Osteocyte (in vitro differentiated cells): Measurements from ENCODE around the gene ABHD17B. TPM values are rescaled to one million over a fixed set of nuclear protein-coding genes. Genes with fewer than 3 reads are reported as not detected.
A peak's percentile ranks its signal among the peaks of the same experiment; 100 is the strongest.

Experiments
- DNase-seq: peaks from one replicate; pipeline ENCODE4 v3.0.0; 2021; ENCODE audit warnings: mixed read lengths; ENCODE audit not compliant: unreplicated experiment; ENCODE audit errors: extremely low spot score
- H3K27ac Mint-ChIP-seq: one replicate; pipeline ENCODE4 v1.8.0; 2021; ENCODE audit warnings: mild to moderate bottlenecking, mixed read lengths; ENCODE audit not compliant: unreplicated experiment
- H3K27me3 Mint-ChIP-seq: one replicate; pipeline ENCODE4 v1.8.0; 2021; ENCODE audit warnings: mixed read lengths; ENCODE audit not compliant: unreplicated experiment
- H3K36me3 Mint-ChIP-seq: one replicate; pipeline ENCODE4 v1.8.0; 2021; ENCODE audit warnings: mixed read lengths; ENCODE audit not compliant: unreplicated experiment
- H3K4me1 Mint-ChIP-seq: one replicate; pipeline ENCODE4 v1.8.0; 2021; ENCODE audit warnings: mixed read lengths; ENCODE audit not compliant: unreplicated experiment
- H3K4me3 Mint-ChIP-seq: one replicate; pipeline ENCODE4 v1.8.0; 2021; ENCODE audit warnings: mild to moderate bottlenecking, moderate library complexity, mixed read lengths; ENCODE audit not compliant: unreplicated experiment
- H3K9me3 Mint-ChIP-seq: one replicate; pipeline ENCODE4 v1.8.0; 2021; ENCODE audit warnings: mixed read lengths; ENCODE audit not compliant: unreplicated experiment
- CTCF ChIP-seq: fragments of 200-600 bp; sonication (generic); IDR thresholded peaks from 2 replicates; pipeline ENCODE4 v1.5.0; 2021; ENCODE audit warnings: antibody characterized with exemption, mild to moderate bottlenecking, moderate library complexity
- total RNA-seq: library from RNA; stranded (reverse); gene quantifications from 2 replicates; pipeline ENCODE4 v1.2.1, GENCODE V29; 2021

Gene ABHD17B
- total RNA-seq, 1 donor from 2014 or later: 15.6 TPM

DNA sequence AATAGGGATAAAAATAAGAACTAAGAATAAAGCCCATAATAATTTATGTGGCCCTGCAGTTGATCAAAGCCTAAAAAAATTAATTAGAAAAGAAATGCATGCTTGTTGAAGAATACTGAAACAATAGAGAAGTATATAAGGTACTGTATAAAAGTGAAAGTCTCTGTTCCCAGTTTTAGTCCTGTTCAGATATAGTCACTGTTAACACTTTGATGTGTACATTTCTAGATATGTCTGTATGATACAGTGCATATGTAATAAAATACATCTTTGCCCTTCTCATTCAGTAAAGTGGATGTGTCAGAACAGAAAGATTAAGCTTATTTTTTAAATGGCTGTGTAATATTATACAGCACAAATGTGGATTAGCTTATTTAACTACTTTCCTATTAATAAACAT, 4.5 kb upstream of the ABHD17B start:
- no peaks in the 10 kb centered on the region for H3K9me3 Mint-ChIP-seq
- H3K4me1 Mint-ChIP-seq: peaks cover 31% of the 10 kb centered on the region
- H3K27ac Mint-ChIP-seq: no peak overlapping the region
- no peak for TF ChIP-seq CTCF
- no peaks in the 10 kb centered on the region for H3K27me3 Mint-ChIP-seq
- no peak overlapping the region for H3K4me3 Mint-ChIP-seq
- peaks cover 6% of the 10 kb centered on the region for H3K36me3 Mint-ChIP-seq
- no peak for DNase-seq

DNA sequence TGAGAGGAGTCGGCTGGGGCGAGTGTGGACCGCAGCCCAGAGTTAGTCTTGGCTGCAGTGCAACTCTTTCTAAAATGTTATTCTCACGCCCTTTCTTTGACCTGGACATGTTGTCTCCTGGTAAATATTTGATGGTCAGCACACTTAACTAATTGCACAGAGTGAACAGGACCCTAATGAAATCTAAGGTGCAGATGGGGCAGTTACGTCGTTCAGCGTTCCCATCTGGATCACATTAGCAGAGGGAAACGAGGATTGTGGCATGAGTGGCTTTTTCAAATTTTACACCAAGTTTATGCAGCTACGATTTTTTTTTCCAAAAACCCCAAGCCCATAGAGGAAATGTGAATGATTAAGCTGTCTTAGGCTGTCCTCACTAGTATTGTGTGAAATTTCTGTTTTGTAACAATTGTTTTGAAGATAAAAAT, 929 bp upstream of the ABHD17B start:
- H3K4me1 Mint-ChIP-seq: peaks cover 42% of the 10 kb centered on the region
- no peaks in the 10 kb centered on the region for H3K27me3 Mint-ChIP-seq
- H3K9me3 Mint-ChIP-seq: no peaks in the 10 kb centered on the region
- no peaks in the 10 kb centered on the region for H3K36me3 Mint-ChIP-seq
- no peak for DNase-seq
- H3K27ac Mint-ChIP-seq: peak overlapping the region; percentile 98
- no peak for TF ChIP-seq CTCF
- peak overlapping the region; percentile 97 for H3K4me3 Mint-ChIP-seq

- no peak for DNase-seq
- Mint-ChIP-seq H3K36me3 (no peaks in the 10 kb centered on the region), H3K4me1 (peaks cover 42% of the 10 kb centered on the region), H3K27me3 (no peaks in the 10 kb centered on the region), H3K9me3 (no peaks in the 10 kb centered on the region), H3K27ac (peak overlapping the region; percentile 98), H3K4me3 (peak overlapping the region; percentile 97)
- TF ChIP-seq CTCF: no peak
Observed at GRCh38 chr9:71910650-71911060, 338 bp downstream of the ABHD17B start.

- peak; percentile 86 for DNase-seq
- peaks cover 42% of the 10 kb centered on the region for H3K4me1 Mint-ChIP-seq
- H3K27ac Mint-ChIP-seq: peak overlapping the region; percentile 93
Observed at GRCh38 chr9:71909887-71910649, 925 bp downstream of the ABHD17B start.

More at GRCh38 chr9:71909887-71910649, 925 bp downstream of the ABHD17B start:
- Mint-ChIP-seq H3K27me3 (no peaks in the 10 kb centered on the region), H3K9me3 (no peaks in the 10 kb centered on the region), H3K36me3 (no peaks in the 10 kb centered on the region), H3K4me3 (peak overlapping the region; percentile 97)
- TF ChIP-seq CTCF: no peak
